ENCODE data around the gene CELA1. TPM values are rescaled to one million over a fixed set of nuclear protein-coding genes. Genes with fewer than 3 reads are reported as not detected.

CELA1 gene
- total and polyA plus RNA-seq, 8 donors: not detected

- peak in 1 of 2 donors; percentile 63 for DNase-seq
- Histone ChIP-seq H3K27ac (no peak overlapping the region), H3K27me3 (no peaks in the 10 kb centered on the region), H3K4me3 (no peak overlapping the region), H3K9me3 (no peaks in the 10 kb centered on the region), H3K36me3 (peaks cover 0 to 72% (median 49%) of the 10 kb centered on the region in 4 donors), H3K4me1 (peaks cover 0 to 4% (median 0%) of the 10 kb centered on the region in 4 donors)
- intact Hi-C loops (cut with DNase I; ENCODE audit: low total_unique reads): no loop called here
- 83 to 88% (median 87%) methylated on average over 4 to 11 of the region's 11 CpGs for WGBS, 5 donors
- TF ChIP-seq POLR2A (IDR thresholded peaks at IDR 0.05) (no peak), POLR2AphosphoS5 (IDR thresholded peaks at IDR 0.05) (no peak), EP300 (IDR thresholded peaks at IDR 0.05) (no peak), CTCF (IDR thresholded peaks at IDR 0.05) (no peak)
These were observed 30.9 kb upstream of the CELA1 start for GRCh38 chr12:51377099-51377984.

- intact Hi-C loops (cut with DNase I; ENCODE audit: low total_unique reads): no loop called here
- H3K36me3 ChIP-seq: peaks cover 0 to 66% (median 37%) of the 10 kb centered on the region in 4 donors
- H3K4me1 ChIP-seq: peaks cover 0 to 18% (median 11%) of the 10 kb centered on the region in 4 donors
- no peak overlapping the region for H3K4me3 ChIP-seq
- H3K27ac ChIP-seq: no peak overlapping the region
- no peak for TF ChIP-seq CTCF (IDR thresholded peaks at IDR 0.05)
- TF ChIP-seq EP300 (IDR thresholded peaks at IDR 0.05): no peak
- no peak for TF ChIP-seq POLR2AphosphoS5 (IDR thresholded peaks at IDR 0.05)
- TF ChIP-seq POLR2A (IDR thresholded peaks at IDR 0.05): no peak
- DNase-seq: no peak
- no peaks in the 10 kb centered on the region for H3K9me3 ChIP-seq
- 67 to 83% (median 76%) methylated on average over 5 of the region's 5 CpGs for WGBS, 5 donors
- no peaks in the 10 kb centered on the region for H3K27me3 ChIP-seq
These were observed 28.4 kb upstream of the CELA1 start for GRCh38 chr12:51374856-51375255.

DNA sequence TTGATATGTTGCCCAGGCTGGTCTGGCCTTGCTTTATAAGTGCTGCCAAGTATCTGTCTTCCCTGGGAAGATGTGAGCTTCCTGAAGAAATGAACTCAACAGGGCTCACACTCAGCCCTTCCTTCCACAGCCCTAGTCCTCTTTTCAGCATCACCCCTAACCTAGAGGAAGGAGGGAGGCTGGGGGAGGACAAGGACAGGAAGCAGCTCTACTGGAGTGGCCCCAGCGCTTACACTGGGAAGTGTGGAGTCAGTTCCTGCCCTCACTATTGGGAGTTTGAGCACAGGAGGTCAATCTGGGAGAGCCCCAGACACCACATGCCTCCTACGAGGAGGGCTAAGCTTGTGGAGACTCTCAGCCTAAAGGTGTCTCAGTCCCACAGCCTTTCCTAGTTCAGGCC lies 27.9 kb upstream of the CELA1 start:
- intact Hi-C loops (cut with DNase I; ENCODE audit: low total_unique reads): no loop called here

GRCh38 chr12:51373187-51373586 lies 26.7 kb upstream of the CELA1 start:
- Histone ChIP-seq H3K4me3 (no peak overlapping the region), H3K27me3 (no peaks in the 10 kb centered on the region), H3K9me3 (no peaks in the 10 kb centered on the region), H3K4me1 (peaks cover 9 to 30% (median 11%) of the 10 kb centered on the region in 4 donors), H3K36me3 (peaks cover 0 to 49% (median 23%) of the 10 kb centered on the region in 4 donors), H3K27ac (no peak overlapping the region)
- TF ChIP-seq POLR2A (IDR thresholded peaks at IDR 0.05) (no peak), EP300 (IDR thresholded peaks at IDR 0.05) (no peak), POLR2AphosphoS5 (IDR thresholded peaks at IDR 0.05) (no peak), CTCF (IDR thresholded peaks at IDR 0.05) (no peak)
- 82 to 95% (median 83%) methylated on average over 3 of the region's 3 CpGs for WGBS, 5 donors
- intact Hi-C loops (cut with DNase I; ENCODE audit: low total_unique reads): no loop called here
- no peak for DNase-seq

More for the DNA sequence above, 27.9 kb upstream of the CELA1 start:
- Histone ChIP-seq H3K9me3 (no peaks in the 10 kb centered on the region), H3K4me3 (no peak overlapping the region), H3K27me3 (no peaks in the 10 kb centered on the region), H3K36me3 (peaks cover 0 to 61% (median 32%) of the 10 kb centered on the region in 4 donors), H3K27ac (no peak overlapping the region), H3K4me1 (peaks cover 0 to 23% (median 11%) of the 10 kb centered on the region in 4 donors)
- WGBS, 5 donors: 74 to 92% (median 86%) methylated on average over 2 of the region's 2 CpGs
- no peak for DNase-seq
- no peak for TF ChIP-seq EP300 (IDR thresholded peaks at IDR 0.05)
- no peak for TF ChIP-seq CTCF (IDR thresholded peaks at IDR 0.05)
- no peak for TF ChIP-seq POLR2A (IDR thresholded peaks at IDR 0.05)
- no peak for TF ChIP-seq POLR2AphosphoS5 (IDR thresholded peaks at IDR 0.05)
